ENCODE data around the gene SNX5. TPM values are rescaled to one million over a fixed set of nuclear protein-coding genes. Genes with fewer than 3 reads are reported as not detected.

Gene SNX5
- total and polyA plus RNA-seq, 10 of the 15 experiments (the other 5 are each of a cell fraction or from before 2014, with no cell fraction given): 92.9 to 316 (median 245) TPM

DNA sequence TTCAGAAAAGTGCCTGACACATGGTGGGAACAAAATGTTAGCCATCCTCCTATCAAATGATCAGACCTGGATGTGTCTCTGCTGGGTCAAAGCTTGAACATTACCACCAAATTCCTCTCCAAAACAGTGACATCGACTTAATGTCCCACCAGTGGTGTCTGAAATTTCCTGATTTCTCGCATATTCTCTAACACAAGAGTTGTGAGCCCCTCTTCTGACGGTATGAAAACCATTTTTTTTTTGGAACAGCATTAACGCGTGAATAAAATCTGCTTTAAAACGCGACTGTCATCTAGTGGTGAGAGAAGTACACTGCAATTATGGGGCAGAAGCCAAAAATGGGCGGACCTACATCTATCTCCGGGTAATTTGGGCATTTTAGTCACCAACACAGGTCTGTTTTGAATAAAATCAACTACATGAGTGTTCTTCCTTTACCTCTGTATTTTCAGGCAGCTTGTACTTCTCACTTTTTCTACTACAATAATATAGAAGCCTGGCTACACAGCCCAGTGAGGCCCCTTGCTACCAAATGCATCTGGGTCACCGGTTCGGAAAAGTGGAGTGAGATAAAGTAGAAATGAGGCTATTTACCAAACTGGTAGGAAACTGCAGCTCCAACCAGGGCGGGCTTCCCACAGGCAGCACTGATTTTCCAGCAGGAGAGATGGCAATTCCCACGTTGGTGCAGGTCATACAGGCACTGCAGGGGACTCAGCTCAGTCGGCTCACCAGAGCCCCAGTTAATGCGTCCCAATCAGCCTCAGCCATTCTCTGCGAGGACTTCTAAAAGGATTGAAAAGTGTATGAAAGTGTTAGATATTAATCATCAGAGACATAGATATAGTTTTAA lies 27.6 kb upstream of the SNX5 start:
- Histone ChIP-seq H3K36me3 (ENCODE audit: control insufficient read depth in 2 of 2, insufficient read depth in 2 of 2, low read length in 1 of 2) (no peaks in the 10 kb centered on the region), H3K9ac (ENCODE audit: control insufficient read depth, insufficient read depth, low read length) (no peak overlapping the region), H3K4me3 (no peak overlapping the region), H3K27ac (ENCODE audit: control insufficient read depth, insufficient read depth) (no peak overlapping the region), H4K20me1 (ENCODE audit: control insufficient read depth, insufficient read depth) (no peaks in the 10 kb centered on the region), H3K9me3 (replicated peaks; ENCODE audit: control insufficient read depth, insufficient read depth, low read length) (no peaks in the 10 kb centered on the region), H2AFZ (ENCODE audit: control insufficient read depth, low read depth, low read length) (peak overlapping the region; percentile 62), H3K79me2 (ENCODE audit: control insufficient read depth, insufficient read depth, low read length) (no peaks in the 10 kb centered on the region), H3K27me3 (replicated peaks in 1 of 2; ENCODE audit: control insufficient read depth in 2 of 2, insufficient read depth in 2 of 2, low read length in 1 of 2) (no peaks in the 10 kb centered on the region), H3K4me2 (ENCODE audit: control insufficient read depth, insufficient read depth) (peak overlapping the region; percentile 31; the same call in 1 of the 2 replicates), H3K4me1 (ENCODE audit: control insufficient read depth, insufficient read depth, low read length) (peaks cover 21% of the 10 kb centered on the region)
- ChIA-PET POLR2A (interaction anchor here (0.7 to 1.1 kb wide), 3 partner anchors 25 to 426 kb away, joined by 3 to 5 read pairs (median 5); partner anchors contain the start of genes DSTN and ZNF133), SMC1A (ENCODE audit: uncharacterized antibody, unreplicated experiment) (interaction anchor here (0.5 to 3.9 kb wide), 20 partner anchors 8 to 491 kb away, joined by 3 to 25 read pairs (median 4); no protein-coding TSS in a partner anchor), CTCF (interaction anchor here (0.7 to 7.3 kb wide), 39 partner anchors 9 to 492 kb away, joined by 3 to 45 read pairs (median 5); partner anchors contain the start of genes RRBP1 and ZNF133), RAD21 (ENCODE audit: unreplicated experiment) (interaction anchor here (0.7 to 3.5 kb wide), 18 partner anchors 9 to 491 kb away, joined by 3 to 19 read pairs (median 5); partner anchors contain the start of genes DSTN, MGME1, RRBP1 and SNX5)
- intact Hi-C loops (cut with micrococcal nuclease; ENCODE audit: unreplicated experiment) (loop anchor here (1.0 to 5.0 kb wide), 4 partner anchors 54 to 489 kb away; no protein-coding TSS in a partner anchor), in situ Hi-C loops (cut with MboI) (loop anchor here (5.0 kb wide), 1 partner anchor 459 kb away; no protein-coding TSS in a partner anchor)
- WGBS (ENCODE audit: insufficient coverage, insufficient replicate concordance, low lambda C conversion rate, missing lambda C conversion rate): 31% methylated on average over 16 of the region's 16 CpGs
- BruUV-seq (replicated peaks): no TSS peak
- FAIRE-seq (peak; percentile 61), DNase-seq (ENCODE audit: low read depth, low spot score) (no peak), ATAC-seq (peak; percentile 61)
- 0 out of 3 replicates have a peak, but pooled peaks have one; percentile 60 for TF ChIP-seq POU2F2 (IDR thresholded peaks at IDR 0.05; ENCODE audit: borderline replicate concordance, low read depth, low read length)
- TF ChIP-seq GATAD2B (conservative IDR thresholded peaks at IDR 0.05; ENCODE audit: low read depth): no peak
- TF ChIP-seq MTA2 (IDR thresholded peaks at IDR 0.05; ENCODE audit: low read depth): no peak
- peak; percentile 31; the same call in 1 of the 2 replicates for TF ChIP-seq CREM (IDR thresholded peaks at IDR 0.05; ENCODE audit: low read depth)
- TF ChIP-seq FOXM1 (IDR thresholded peaks at IDR 0.05; ENCODE audit: low read depth, low read length): peak; percentile 72; the same call in 1 of the 2 replicates
- TF ChIP-seq YY1 (IDR thresholded peaks at IDR 0.05; ENCODE audit: low read depth, low read length): peak; percentile 76
- TF ChIP-seq HDAC2 (IDR thresholded peaks at IDR 0.05): no peak
- peak; percentile 94 for TF ChIP-seq SMC3 (IDR thresholded peaks at IDR 0.05; ENCODE audit: borderline replicate concordance, low read length)
- no peak for TF ChIP-seq IKZF2 (IDR thresholded peaks at IDR 0.05)
- TF ChIP-seq ATF7 (IDR thresholded peaks at IDR 0.05; ENCODE audit: low read depth): 0 out of 2 replicates have a peak, but pooled peaks have one; percentile 13
- TF ChIP-seq RELB (IDR thresholded peaks at IDR 0.05; ENCODE audit: low read depth): 0 out of 2 replicates have a peak, but pooled peaks have one; percentile 18
- peak; percentile 33; the same call in 1 of the 2 replicates for TF ChIP-seq RUNX3 (IDR thresholded peaks at IDR 0.05; ENCODE audit: low read length)
- TF ChIP-seq, protein P1, sequence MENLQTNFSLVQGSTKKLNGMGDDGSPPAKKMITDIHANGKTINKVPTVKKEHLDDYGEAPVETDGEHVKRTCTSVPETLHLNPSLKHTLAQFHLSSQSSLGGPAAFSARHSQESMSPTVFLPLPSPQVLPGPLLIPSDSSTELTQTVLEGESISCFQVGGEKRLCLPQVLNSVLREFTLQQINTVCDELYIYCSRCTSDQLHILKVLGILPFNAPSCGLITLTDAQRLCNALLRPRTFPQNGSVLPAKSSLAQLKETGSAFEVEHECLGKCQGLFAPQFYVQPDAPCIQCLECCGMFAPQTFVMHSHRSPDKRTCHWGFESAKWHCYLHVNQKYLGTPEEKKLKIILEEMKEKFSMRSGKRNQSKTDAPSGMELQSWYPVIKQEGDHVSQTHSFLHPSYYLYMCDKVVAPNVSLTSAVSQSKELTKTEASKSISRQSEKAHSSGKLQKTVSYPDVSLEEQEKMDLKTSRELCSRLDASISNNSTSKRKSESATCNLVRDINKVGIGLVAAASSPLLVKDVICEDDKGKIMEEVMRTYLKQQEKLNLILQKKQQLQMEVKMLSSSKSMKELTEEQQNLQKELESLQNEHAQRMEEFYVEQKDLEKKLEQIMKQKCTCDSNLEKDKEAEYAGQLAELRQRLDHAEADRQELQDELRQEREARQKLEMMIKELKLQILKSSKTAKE (IDR thresholded peaks at IDR 0.05; ENCODE audit: low read depth, poor library complexity, severe bottlenecking): peak; percentile 15
- peak; percentile 39; the same call in 1 of the 2 replicates for TF ChIP-seq NBN (IDR thresholded peaks at IDR 0.05)
- TF ChIP-seq, protein P2, sequence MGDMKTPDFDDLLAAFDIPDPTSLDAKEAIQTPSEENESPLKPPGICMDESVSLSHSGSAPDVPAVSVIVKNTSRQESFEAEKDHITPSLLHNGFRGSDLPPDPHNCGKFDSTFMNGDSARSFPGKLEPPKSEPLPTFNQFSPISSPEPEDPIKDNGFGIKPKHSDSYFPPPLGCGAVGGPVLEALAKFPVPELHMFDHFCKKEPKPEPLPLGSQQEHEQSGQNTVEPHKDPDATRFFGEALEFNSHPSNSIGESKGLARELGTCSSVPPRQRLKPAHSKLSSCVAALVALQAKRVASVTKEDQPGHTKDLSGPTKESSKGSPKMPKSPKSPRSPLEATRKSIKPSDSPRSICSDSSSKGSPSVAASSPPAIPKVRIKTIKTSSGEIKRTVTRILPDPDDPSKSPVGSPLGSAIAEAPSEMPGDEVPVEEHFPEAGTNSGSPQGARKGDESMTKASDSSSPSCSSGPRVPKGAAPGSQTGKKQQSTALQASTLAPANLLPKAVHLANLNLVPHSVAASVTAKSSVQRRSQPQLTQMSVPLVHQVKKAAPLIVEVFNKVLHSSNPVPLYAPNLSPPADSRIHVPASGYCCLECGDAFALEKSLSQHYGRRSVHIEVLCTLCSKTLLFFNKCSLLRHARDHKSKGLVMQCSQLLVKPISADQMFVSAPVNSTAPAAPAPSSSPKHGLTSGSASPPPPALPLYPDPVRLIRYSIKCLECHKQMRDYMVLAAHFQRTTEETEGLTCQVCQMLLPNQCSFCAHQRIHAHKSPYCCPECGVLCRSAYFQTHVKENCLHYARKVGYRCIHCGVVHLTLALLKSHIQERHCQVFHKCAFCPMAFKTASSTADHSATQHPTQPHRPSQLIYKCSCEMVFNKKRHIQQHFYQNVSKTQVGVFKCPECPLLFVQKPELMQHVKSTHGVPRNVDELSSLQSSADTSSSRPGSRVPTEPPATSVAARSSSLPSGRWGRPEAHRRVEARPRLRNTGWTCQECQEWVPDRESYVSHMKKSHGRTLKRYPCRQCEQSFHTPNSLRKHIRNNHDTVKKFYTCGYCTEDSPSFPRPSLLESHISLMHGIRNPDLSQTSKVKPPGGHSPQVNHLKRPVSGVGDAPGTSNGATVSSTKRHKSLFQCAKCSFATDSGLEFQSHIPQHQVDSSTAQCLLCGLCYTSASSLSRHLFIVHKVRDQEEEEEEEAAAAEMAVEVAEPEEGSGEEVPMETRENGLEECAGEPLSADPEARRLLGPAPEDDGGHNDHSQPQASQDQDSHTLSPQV (IDR thresholded peaks at IDR 0.05): peak; percentile 61; the same call in 1 of the 2 replicates
